ENCODE data around the gene DIDO1. TPM values are rescaled to one million over a fixed set of nuclear protein-coding genes. Genes with fewer than 3 reads are reported as not detected.

DIDO1 gene
- total and polyA plus RNA-seq, 4 experiments from 2014 or later, result 24.7 to 129 (median 83.5) TPM

DNA sequence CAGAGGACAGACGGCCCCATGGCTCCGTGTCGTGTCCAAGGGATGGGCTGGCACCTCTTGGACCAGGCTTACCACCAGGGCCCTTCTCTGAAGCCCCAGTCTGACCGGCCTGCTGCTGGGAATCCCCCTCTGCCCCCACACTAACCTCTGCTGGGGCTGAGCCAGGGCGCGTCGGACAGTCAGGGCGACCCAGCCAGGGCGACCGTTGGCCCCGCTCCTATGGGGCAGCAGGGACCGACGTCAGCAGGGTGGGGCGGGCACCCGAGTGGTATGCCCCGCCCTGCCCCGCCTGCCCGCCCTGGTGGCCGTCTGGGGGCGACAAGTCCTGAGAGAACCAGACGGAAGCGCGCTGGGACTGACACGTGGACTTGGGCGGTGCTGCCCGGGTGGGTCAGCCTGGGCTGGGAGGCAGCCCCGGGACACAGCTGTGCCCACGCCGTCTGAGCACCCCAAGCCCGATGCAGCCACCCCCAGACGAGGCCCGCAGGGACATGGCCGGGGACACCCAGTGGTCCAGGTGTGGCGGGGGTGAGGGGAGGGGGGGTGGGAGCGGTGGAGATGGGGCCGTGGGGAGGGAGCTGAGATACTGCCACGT is 26.2 kb upstream of the DIDO1 start, which contains the start of gene SLC17A9:
Gene SLC17A9, plus strand, starts transcription at position 337 of the 595 bp plus-strand sequence. Its CDS starts 122 bp downstream, at position 459.
- Histone ChIP-seq H3K9me3 (ENCODE audit: control insufficient read depth in 1 of 2, low read length in 2 of 2) (no peaks in the 10 kb centered on the region), H3K27me3 (ENCODE audit: insufficient read depth, low read length) (no peaks in the 10 kb centered on the region), H3K4me3 (ENCODE audit: low read length in 2 of 2) (peak within 1 kb of the TSS; percentile 17 to 27), H3K36me3 (ENCODE audit: insufficient read depth, low read length) (peaks cover 13% of the 10 kb centered on the region), H3K4me1 (ENCODE audit: insufficient read depth, low read length) (peaks cover 28% of the 10 kb centered on the region), H3K27ac (ENCODE audit: low read depth, low read length) (peak within 1 kb of the TSS; percentile 57)
- POLR2A ChIA-PET (ENCODE audit: partially characterized antibody), result interaction anchor here (2.5 to 3.7 kb wide), 4 partner anchors 16 to 151 kb away, joined by 9 to 66 read pairs (median 26); partner anchors contain the start of genes DIDO1 and GID8
- intact Hi-C loops (cut with micrococcal nuclease), result loop anchor here (10.0 kb wide), 1 partner anchor 52 kb away; the partner anchor contains the start of gene BHLHE23
- Mint-ChIP-seq H3K4me3 (peak within 1 kb of the TSS; percentile 45 to 93 (median 83)), H3K36me3 (peaks cover 14 to 21% of the 10 kb centered on the region in 2 donors), H3K27ac (peak within 1 kb of the TSS; percentile 35 to 95 (median 93)), H3K4me1 (peaks cover 11 to 31% (median 24%) of the 10 kb centered on the region in 4 donors), H3K27me3 (no peaks in the 10 kb centered on the region), H3K9me3 (no peaks in the 10 kb centered on the region)
- DNase-seq, result no peak
- CTCF ChIA-PET (ENCODE audit: partially characterized antibody), result interaction anchor here (2.9 to 3.7 kb wide), 2 partner anchors 15 to 44 kb away, joined by 11 to 21 read pairs; partner anchors contain the start of gene GID8

DNA sequence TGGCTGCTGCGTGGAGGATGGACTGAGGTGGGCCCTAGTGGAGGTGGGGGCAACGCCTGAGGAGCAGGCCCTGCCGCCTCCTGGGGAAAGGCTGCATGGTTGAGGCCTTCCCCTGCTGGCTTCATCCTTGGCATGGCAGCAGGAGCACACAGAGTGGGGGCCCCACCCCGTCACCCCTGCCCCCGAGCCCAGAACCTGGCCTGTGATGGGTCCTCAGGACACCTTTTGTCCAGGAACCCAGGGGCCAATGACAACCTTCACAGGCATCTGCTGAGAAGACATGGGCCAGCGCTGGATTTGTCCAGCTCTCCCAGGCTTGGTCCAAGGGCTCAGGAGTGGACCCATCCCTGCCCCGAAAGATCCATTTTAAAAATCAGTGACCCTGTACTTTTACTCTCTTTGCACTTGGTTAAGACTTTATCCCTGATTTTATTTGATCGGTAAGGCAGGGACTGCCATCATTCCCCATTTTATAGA is 25.6 kb upstream of the DIDO1 start:
- no peak overlapping the region for H3K4me3 ChIP-seq (ENCODE audit: low read length in 2 of 2)

DNA sequence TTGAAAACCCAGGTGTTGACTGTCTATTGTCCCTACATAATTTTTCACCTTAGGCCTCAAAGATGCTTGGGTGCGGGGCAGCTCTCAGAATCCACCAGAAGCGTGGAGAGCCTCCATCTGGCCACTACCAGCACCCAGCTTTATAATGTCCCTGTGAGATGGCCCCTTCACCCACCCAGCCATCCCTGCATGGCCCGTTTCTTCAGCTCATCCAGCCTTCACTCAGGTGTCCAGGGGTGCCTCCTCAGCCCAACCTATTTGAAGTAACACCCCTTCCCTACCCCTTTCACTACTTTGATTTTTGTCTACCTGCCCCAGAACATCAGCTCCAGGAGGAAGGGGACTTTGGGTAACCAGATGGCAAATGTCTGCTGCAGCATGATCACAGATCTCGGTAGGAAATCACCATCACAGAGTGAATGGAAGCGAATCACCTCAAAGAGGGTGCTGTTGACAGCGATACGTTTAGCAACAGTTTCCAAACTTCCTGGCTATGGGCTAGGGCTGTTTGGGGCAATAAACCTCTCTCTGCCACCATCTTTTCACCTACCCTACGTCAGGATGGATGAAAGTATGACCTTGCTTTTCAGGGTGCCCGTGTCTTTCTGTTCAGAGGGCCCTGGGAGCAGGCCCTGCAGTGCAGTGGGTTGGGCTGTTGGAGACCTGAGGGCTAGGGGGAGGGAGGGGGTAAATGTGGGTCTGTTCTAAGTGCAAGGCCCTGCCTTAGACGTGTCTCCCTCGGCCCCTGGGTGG is 25.0 kb upstream of the DIDO1 start:
- intact Hi-C loops (cut with micrococcal nuclease), result loop anchor here (10.0 kb wide), 1 partner anchor 53 kb away; the partner anchor contains the start of gene BHLHE23
- Mint-ChIP-seq H3K4me1 (peaks cover 11 to 31% (median 24%) of the 10 kb centered on the region in 4 donors), H3K9me3 (no peaks in the 10 kb centered on the region), H3K4me3 (peak overlapping the region in 2 of 8 donors; percentile 25 to 50), H3K36me3 (peaks cover 19 to 32% of the 10 kb centered on the region in 2 donors), H3K27me3 (no peaks in the 10 kb centered on the region), H3K27ac (peak overlapping the region in 3 of 7 donors; percentile 29 to 53 (median 41))
- ChIA-PET CTCF (ENCODE audit: partially characterized antibody) (interaction anchor here (0.6 to 1.6 kb wide), 2 partner anchors 11 to 50 kb away, joined by 3 to 4 read pairs; no protein-coding TSS in a partner anchor), POLR2A (ENCODE audit: partially characterized antibody) (interaction anchor here (1.0 kb wide), 1 partner anchor 13 kb away, joined by 6 read pairs; the partner anchor contains the start of gene GID8)
- Histone ChIP-seq H3K9me3 (ENCODE audit: control insufficient read depth in 1 of 2, low read length in 2 of 2) (no peaks in the 10 kb centered on the region), H3K36me3 (ENCODE audit: insufficient read depth, low read length) (peaks cover 25% of the 10 kb centered on the region), H3K27ac (ENCODE audit: low read depth, low read length) (no peak overlapping the region), H3K4me1 (ENCODE audit: insufficient read depth, low read length) (peaks cover 28% of the 10 kb centered on the region), H3K27me3 (ENCODE audit: insufficient read depth, low read length) (no peaks in the 10 kb centered on the region), H3K4me3 (ENCODE audit: low read length in 2 of 2) (no peak overlapping the region)
- DNase-seq, result no peak

More for the DNA sequence above, 25.6 kb upstream of the DIDO1 start:
- Mint-ChIP-seq H3K27ac (peak overlapping the region in 3 of 7 donors; percentile 35 to 75 (median 72)), H3K9me3 (no peaks in the 10 kb centered on the region), H3K4me3 (peak overlapping the region in 2 of 8 donors; percentile 4 to 65), H3K36me3 (peaks cover 19 to 26% of the 10 kb centered on the region in 2 donors), H3K4me1 (peaks cover 11 to 31% (median 24%) of the 10 kb centered on the region in 4 donors), H3K27me3 (no peaks in the 10 kb centered on the region)
- Histone ChIP-seq H3K36me3 (ENCODE audit: insufficient read depth, low read length) (peaks cover 19% of the 10 kb centered on the region), H3K4me1 (ENCODE audit: insufficient read depth, low read length) (peaks cover 28% of the 10 kb centered on the region), H3K27ac (ENCODE audit: low read depth, low read length) (no peak overlapping the region), H3K27me3 (ENCODE audit: insufficient read depth, low read length) (no peaks in the 10 kb centered on the region), H3K9me3 (ENCODE audit: control insufficient read depth in 1 of 2, low read length in 2 of 2) (no peaks in the 10 kb centered on the region)
- DNase-seq, result no peak
- ChIA-PET POLR2A (ENCODE audit: partially characterized antibody) (interaction anchor here (1.0 kb wide), 1 partner anchor 14 kb away, joined by 6 read pairs; the partner anchor contains the start of gene GID8), CTCF (ENCODE audit: partially characterized antibody) (interaction anchor here (0.6 kb wide), 1 partner anchor 12 kb away, joined by 3 read pairs; no protein-coding TSS in a partner anchor)
- intact Hi-C loops (cut with micrococcal nuclease), result loop anchor here (10.0 kb wide), 1 partner anchor 53 kb away; the partner anchor contains the start of gene BHLHE23

DNA sequence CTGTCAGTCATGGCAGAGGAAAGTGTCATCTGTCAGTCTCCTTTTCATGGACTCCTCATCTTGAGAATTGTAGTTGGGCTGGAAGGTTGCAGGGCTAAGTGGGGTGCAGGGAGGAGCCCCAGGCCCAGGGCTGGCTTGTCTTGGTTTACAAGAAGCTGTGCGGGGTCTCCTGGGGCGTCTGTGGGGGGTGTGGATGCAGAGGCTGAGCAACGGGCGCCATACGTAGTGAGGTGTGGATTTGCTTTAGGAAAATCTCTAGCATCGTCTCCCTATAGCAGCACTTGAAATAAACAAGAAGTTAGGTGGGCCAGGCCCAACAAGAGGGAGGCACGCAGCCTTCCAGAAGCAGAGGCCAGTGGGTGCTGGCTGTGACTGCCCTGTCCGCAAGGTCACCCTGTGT is 24.4 kb upstream of the DIDO1 start:
- peaks cover 28% of the 10 kb centered on the region for H3K4me1 ChIP-seq (ENCODE audit: insufficient read depth, low read length)
- CTCF ChIA-PET (ENCODE audit: partially characterized antibody), result interaction anchor here (1.6 kb wide), 1 partner anchor 49 kb away, joined by 4 read pairs; no protein-coding TSS in a partner anchor
- H3K27ac Mint-ChIP-seq, result peak overlapping the region in 2 of 7 donors; percentile 5 to 37
- peaks cover 31% of the 10 kb centered on the region for H3K36me3 ChIP-seq (ENCODE audit: insufficient read depth, low read length)
- no peak for DNase-seq
- H3K27ac ChIP-seq (ENCODE audit: low read depth, low read length), result no peak overlapping the region
- H3K9me3 Mint-ChIP-seq, result no peaks in the 10 kb centered on the region
- H3K4me1 Mint-ChIP-seq, result peaks cover 11 to 31% (median 24%) of the 10 kb centered on the region in 4 donors
- H3K9me3 ChIP-seq (ENCODE audit: control insufficient read depth in 1 of 2, low read length in 2 of 2), result no peaks in the 10 kb centered on the region
- no peaks in the 10 kb centered on the region for H3K27me3 ChIP-seq (ENCODE audit: insufficient read depth, low read length)
- H3K36me3 Mint-ChIP-seq, result peaks cover 19 to 38% of the 10 kb centered on the region in 2 donors
- H3K4me3 Mint-ChIP-seq, result peak overlapping the region in 1 of 8 donors; percentile 9
- H3K4me3 ChIP-seq (ENCODE audit: low read length in 2 of 2), result no peak overlapping the region
- no peaks in the 10 kb centered on the region for H3K27me3 Mint-ChIP-seq
- POLR2A ChIA-PET (ENCODE audit: partially characterized antibody), result interaction anchor here (1.0 kb wide), 1 partner anchor 13 kb away, joined by 6 read pairs; the partner anchor contains the start of gene GID8
- intact Hi-C loops (cut with micrococcal nuclease), result loop anchor here (10.0 kb wide), 1 partner anchor 54 kb away; the partner anchor contains the start of gene BHLHE23

DNA sequence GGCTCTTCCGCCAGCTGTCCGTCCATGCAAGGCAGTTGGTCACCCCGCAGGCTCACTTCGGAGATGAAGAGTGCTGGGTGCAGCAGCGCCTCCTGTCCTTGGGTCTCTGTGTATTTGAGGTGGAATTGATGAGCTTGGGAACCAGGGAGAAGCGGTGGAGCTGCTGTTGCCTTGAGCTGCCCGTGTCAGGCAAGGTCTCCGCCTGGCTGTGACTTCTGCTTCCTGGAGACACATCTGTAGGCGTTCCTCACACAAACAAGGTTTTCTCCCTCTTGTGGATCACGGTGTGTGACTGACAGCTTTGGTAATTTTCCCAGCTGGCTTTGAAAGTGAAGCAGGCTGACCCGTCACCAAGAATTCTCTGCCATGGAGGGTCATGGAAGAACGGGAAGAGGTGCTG is 23.7 kb upstream of the DIDO1 start:
- peaks cover 37% of the 10 kb centered on the region for H3K36me3 ChIP-seq (ENCODE audit: insufficient read depth, low read length)
- no peak overlapping the region for H3K27ac Mint-ChIP-seq
- H3K4me1 Mint-ChIP-seq, result peaks cover 11 to 31% (median 24%) of the 10 kb centered on the region in 4 donors
- H3K36me3 Mint-ChIP-seq, result peaks cover 24 to 46% of the 10 kb centered on the region in 2 donors
- no peaks in the 10 kb centered on the region for H3K27me3 Mint-ChIP-seq
- no peak overlapping the region for H3K27ac ChIP-seq (ENCODE audit: low read depth, low read length)
- H3K4me1 ChIP-seq (ENCODE audit: insufficient read depth, low read length), result peaks cover 28% of the 10 kb centered on the region
- no peaks in the 10 kb centered on the region for H3K27me3 ChIP-seq (ENCODE audit: insufficient read depth, low read length)
- ChIA-PET POLR2A (ENCODE audit: partially characterized antibody) (interaction anchor here (1.0 to 2.3 kb wide), 4 partner anchors 12 to 46 kb away, joined by 3 to 12 read pairs (median 3); partner anchors contain the start of gene GID8), CTCF (ENCODE audit: partially characterized antibody) (interaction anchor here (1.6 to 1.8 kb wide), 2 partner anchors 31 to 49 kb away, joined by 4 read pairs; no protein-coding TSS in a partner anchor)
- no peak for DNase-seq
- H3K4me3 Mint-ChIP-seq, result peak overlapping the region in 1 of 8 donors; percentile 39
- no peaks in the 10 kb centered on the region for H3K9me3 ChIP-seq (ENCODE audit: control insufficient read depth in 1 of 2, low read length in 2 of 2)
- H3K4me3 ChIP-seq (ENCODE audit: low read length in 2 of 2), result no peak overlapping the region
- intact Hi-C loops (cut with micrococcal nuclease), result loop anchor here (10.0 kb wide), 1 partner anchor 55 kb away; the partner anchor contains the start of gene BHLHE23
- H3K9me3 Mint-ChIP-seq, result no peaks in the 10 kb centered on the region

DNA sequence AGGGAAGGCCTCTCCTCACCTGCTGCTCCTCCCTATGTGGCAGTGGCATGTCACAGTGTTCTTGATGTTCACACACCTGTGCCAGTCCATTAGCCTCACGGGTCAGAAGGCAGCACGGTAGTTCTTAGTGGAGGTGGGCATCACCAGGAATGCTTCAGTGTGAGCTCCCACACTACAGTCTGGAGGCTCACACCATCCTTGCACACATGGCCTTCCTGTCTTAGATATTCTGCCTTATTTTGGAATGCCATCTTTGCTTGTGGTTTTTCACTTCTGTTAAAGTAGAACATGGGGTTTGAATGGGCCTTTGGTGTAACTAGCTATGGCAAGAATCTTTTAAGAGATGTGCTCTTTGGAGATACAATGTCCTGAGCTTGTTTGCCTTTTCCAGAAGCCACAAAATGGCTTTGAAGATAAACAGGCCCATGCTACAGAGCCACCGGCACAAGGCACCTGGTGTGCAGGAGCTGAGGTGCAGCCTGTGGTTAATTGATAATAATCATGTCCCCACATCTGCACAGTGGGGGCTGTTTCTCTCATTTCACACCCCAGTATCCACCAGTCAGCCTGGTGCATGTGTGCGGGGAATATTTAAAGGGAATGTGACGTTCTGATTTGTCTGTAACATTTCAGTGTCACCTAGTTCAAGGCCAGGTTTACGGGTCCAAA is 23.0 kb upstream of the DIDO1 start:
- H3K27me3 Mint-ChIP-seq, result no peaks in the 10 kb centered on the region
- peaks cover 29 to 52% of the 10 kb centered on the region in 2 donors for H3K36me3 Mint-ChIP-seq
- intact Hi-C loops (cut with micrococcal nuclease), result no loop called here
- Histone ChIP-seq H3K4me1 (ENCODE audit: insufficient read depth, low read length) (peaks cover 22% of the 10 kb centered on the region), H3K4me3 (ENCODE audit: low read length in 2 of 2) (no peak overlapping the region), H3K9me3 (ENCODE audit: control insufficient read depth in 1 of 2, low read length in 2 of 2) (no peaks in the 10 kb centered on the region), H3K36me3 (ENCODE audit: insufficient read depth, low read length) (peaks cover 44% of the 10 kb centered on the region), H3K27me3 (ENCODE audit: insufficient read depth, low read length) (no peaks in the 10 kb centered on the region), H3K27ac (ENCODE audit: low read depth, low read length) (no peak overlapping the region)
- no peaks in the 10 kb centered on the region for H3K9me3 Mint-ChIP-seq
- ChIA-PET POLR2A (ENCODE audit: partially characterized antibody) (interaction anchor here (1.0 to 2.3 kb wide), 4 partner anchors 12 to 45 kb away, joined by 3 to 12 read pairs (median 3); partner anchors contain the start of gene GID8), CTCF (ENCODE audit: partially characterized antibody) (interaction anchor here (1.6 to 1.9 kb wide), 3 partner anchors 21 to 48 kb away, joined by 4 to 7 read pairs (median 4); no protein-coding TSS in a partner anchor)
- no peak for DNase-seq
- no peak overlapping the region for H3K27ac Mint-ChIP-seq
- H3K4me3 Mint-ChIP-seq, result no peak overlapping the region
- H3K4me1 Mint-ChIP-seq, result peaks cover 12 to 27% (median 19%) of the 10 kb centered on the region in 4 donors
